Subcutaneous adipose tissue (tissue), 4 donors: ENCODE measurements around the gene GABBR1. TPM values are rescaled to one million over a fixed set of nuclear protein-coding genes. Genes with fewer than 3 reads are reported as not detected.

Experiments
- CTCF ChIP-seq: fragments of 450-650 bp; IDR thresholded peaks from one replicate; pipeline ENCODE4 v1.5.1; 2016; ENCODE audit warnings: low read depth, mild to moderate bottlenecking, control low read depth, antibody characterized with exemption, moderate library complexity
- total RNA-seq, 4 donors: library from RNA; depleted of rRNA; stranded (reverse); fragments of >200 nt; gene quantifications; one replicate each; pipeline ENCODE4 v1.1.0, GENCODE V29; 2016

Gene GABBR1
- total RNA-seq, 4 donors from 2014 or later: 20.6 to 31.0 (median 25.0) TPM

GRCh38 chr6:29651413-29652197, 18.6 kb upstream of the GABBR1 start:
- no peak for TF ChIP-seq CTCF

GRCh38 chr6:29649701-29650673, 17.0 kb upstream of the GABBR1 start:
- TF ChIP-seq CTCF: no peak

- TF ChIP-seq CTCF: no peak
These were observed 15.1 kb upstream of the GABBR1 start for GRCh38 chr6:29647927-29648642.

- TF ChIP-seq CTCF: no peak
These were observed 8.6 kb upstream of the GABBR1 start for GRCh38 chr6:29641430-29642148.

GRCh38 chr6:29637247-29637646, 4.3 kb upstream of the GABBR1 start:
- TF ChIP-seq CTCF: no peak

GRCh38 chr6:29633534-29633905, 537 bp upstream of the GABBR1 start:
- no peak for TF ChIP-seq CTCF
